ENCODE results near the gene IL18BP.

DNA sequence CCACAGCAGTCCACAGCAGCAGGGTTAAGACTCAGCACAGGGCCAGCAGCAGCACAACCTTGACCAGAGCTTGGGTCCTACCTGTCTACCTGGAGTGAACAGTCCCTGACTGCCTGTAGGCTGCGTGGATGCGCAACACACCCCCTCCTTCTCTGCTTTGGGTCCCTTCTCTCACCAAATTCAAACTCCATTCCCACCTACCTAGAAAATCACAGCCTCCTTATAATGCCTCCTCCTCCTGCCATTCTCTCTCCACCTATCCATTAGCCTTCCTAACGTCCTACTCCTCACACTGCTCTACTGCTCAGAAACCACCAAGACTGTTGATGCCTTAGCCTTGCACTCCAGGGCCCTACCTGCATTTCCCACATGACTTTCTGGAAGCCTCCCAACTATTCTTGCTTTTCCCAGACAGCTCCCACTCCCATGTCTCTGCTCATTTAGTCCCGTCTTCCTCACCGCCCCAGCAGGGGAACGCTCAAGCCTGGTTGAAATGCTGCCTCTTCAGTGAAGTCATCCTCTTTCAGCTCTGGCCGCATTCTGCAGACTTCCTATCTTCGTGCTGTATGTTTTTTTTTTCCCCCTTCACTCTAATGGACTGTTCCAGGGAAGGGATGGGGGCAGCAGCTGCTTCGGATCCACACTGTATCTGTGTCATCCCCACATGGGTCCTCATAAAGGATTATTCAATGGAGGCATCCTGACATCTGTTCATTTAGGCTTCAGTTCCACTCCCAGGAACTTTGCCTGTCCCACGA is 3.3 kb downstream of the IL18BP start:
- TF ChIP-seq, protein P1, sequence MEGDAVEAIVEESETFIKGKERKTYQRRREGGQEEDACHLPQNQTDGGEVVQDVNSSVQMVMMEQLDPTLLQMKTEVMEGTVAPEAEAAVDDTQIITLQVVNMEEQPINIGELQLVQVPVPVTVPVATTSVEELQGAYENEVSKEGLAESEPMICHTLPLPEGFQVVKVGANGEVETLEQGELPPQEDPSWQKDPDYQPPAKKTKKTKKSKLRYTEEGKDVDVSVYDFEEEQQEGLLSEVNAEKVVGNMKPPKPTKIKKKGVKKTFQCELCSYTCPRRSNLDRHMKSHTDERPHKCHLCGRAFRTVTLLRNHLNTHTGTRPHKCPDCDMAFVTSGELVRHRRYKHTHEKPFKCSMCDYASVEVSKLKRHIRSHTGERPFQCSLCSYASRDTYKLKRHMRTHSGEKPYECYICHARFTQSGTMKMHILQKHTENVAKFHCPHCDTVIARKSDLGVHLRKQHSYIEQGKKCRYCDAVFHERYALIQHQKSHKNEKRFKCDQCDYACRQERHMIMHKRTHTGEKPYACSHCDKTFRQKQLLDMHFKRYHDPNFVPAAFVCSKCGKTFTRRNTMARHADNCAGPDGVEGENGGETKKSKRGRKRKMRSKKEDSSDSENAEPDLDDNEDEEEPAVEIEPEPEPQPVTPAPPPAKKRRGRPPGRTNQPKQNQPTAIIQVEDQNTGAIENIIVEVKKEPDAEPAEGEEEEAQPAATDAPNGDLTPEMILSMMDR (IDR thresholded peaks at IDR 0.05) = no peak
- no peak for TF ChIP-seq POLR2A (IDR thresholded peaks at IDR 0.05)

Measured in prostate gland (tissue), 2 donors.